B cell (primary cell): ENCODE results near the gene CRISPLD2.

Source experiments
- EZH2 ChIP-seq: IDR thresholded peaks from 2 replicates; pipeline ENCODE4 v1.6.1; 2012; ENCODE audit warnings: borderline replicate concordance, low read depth, mild to moderate bottlenecking, moderate library complexity, low read length; ENCODE audit not compliant: insufficient read depth, poor library complexity, severe bottlenecking
- TF ChIP-seq, protein P1 (sequence below): fragments of 200-600 bp; IDR thresholded peaks from one replicate; pipeline ENCODE4 v1.8.0; 2022; ENCODE audit warnings: antibody characterized with exemption, mild to moderate bottlenecking

DNA sequence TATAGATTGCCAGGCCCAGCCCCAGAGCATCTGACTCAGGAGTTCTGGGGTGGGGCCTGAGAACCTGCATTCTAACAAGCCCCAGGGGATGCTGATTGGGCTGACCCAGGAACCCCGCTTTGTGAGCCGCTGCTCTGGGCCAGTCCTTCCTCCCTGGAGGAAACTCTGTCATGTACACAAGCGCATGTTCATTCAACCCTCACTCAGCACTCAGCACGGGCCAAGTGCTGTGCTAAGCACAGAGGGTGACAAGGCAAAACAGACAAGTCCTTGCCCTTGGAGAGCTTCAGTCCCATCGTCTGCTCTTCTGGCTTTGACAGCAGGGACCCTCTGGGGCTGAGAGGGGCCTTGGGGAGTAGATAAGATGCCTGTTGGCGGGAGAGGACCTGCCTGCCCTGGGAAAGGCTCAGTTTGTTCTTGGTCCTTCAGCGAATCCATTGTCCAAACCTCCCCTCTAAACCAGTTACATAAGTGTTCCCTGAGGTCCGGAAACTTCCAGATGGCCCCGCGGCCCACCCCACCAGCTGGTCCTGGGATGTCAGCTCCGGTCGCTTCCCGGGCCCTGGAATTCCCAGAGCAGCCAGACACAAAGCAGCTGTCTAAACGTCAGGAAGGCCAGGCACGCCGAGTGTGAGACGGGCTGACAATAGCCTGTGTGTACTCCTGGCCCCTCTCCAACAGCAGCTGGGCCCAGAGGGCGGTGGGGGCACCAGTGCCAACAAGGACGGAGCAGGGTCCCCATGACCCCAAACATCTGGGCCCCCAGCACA lies 102.8 kb downstream of the CRISPLD2 start:
- TF ChIP-seq, protein P1, sequence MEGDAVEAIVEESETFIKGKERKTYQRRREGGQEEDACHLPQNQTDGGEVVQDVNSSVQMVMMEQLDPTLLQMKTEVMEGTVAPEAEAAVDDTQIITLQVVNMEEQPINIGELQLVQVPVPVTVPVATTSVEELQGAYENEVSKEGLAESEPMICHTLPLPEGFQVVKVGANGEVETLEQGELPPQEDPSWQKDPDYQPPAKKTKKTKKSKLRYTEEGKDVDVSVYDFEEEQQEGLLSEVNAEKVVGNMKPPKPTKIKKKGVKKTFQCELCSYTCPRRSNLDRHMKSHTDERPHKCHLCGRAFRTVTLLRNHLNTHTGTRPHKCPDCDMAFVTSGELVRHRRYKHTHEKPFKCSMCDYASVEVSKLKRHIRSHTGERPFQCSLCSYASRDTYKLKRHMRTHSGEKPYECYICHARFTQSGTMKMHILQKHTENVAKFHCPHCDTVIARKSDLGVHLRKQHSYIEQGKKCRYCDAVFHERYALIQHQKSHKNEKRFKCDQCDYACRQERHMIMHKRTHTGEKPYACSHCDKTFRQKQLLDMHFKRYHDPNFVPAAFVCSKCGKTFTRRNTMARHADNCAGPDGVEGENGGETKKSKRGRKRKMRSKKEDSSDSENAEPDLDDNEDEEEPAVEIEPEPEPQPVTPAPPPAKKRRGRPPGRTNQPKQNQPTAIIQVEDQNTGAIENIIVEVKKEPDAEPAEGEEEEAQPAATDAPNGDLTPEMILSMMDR: no peak
- no peak for TF ChIP-seq EZH2
